ENCODE results near the gene SBNO2. TPM values are rescaled to one million over a fixed set of nuclear protein-coding genes. Genes with fewer than 3 reads are reported as not detected.

SBNO2 gene
- total RNA-seq, 1 experiment from 2014 or later: 46.3 TPM

DNA sequence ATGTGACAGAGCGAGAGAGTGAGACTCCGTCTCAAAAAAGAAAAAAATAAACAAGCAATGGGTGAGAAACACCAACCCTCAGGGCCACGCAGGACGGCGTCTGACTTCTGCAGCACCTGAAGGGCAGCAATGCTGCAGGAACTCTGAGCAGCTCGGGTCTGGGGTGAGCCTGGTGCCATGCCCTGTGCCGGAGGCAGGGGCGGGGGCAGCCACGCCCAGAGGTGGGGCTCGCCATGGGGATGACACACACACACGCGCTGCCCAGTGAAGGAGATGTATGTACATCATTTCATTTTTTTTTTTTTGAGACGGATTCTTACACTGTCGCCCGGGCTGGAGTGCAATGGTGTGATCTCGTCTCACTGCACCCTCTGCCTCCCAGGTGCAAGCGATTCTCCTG is 46.0 kb downstream of the SBNO2 start:
- no CpG with 5 or more reads among the region's 17 CpGs for WGBS (ENCODE audit: extremely low coverage, insufficient read length, low lambda C conversion rate)

More for the DNA sequence above, 46.0 kb downstream of the SBNO2 start:
- no peak overlapping the region for H3K4me2 ChIP-seq (ENCODE audit: insufficient read depth, insufficient read length, low read length)
- no peak overlapping the region for H4K91ac ChIP-seq (ENCODE audit: insufficient read length, low read depth, low read length)
- H4K5ac ChIP-seq (ENCODE audit: insufficient read length, low read depth, low read length): no peak overlapping the region
- H3K9me3 ChIP-seq (ENCODE audit: control insufficient read depth, low read depth, low read length): no peaks in the 10 kb centered on the region
- DNase-seq: no peak
- no peaks in the 10 kb centered on the region; the same call in 1 of the 2 replicates for H3K79me2 ChIP-seq (ENCODE audit: insufficient read depth, low read length)
- no peak for TF ChIP-seq CTCF (conservative IDR thresholded peaks at IDR 0.05)
- no peak overlapping the region for H3K4ac ChIP-seq (ENCODE audit: low read depth, low read length)
- H3K36me3 Mint-ChIP-seq (ENCODE audit: insufficient read depth in 1 of 3, low read depth in 3 of 3): peaks cover 0 to 18% (median 17%) of the 10 kb centered on the region in 3 experiments; a peak in 4 of 7 replicates
- no peak overlapping the region for H2BK15ac ChIP-seq (ENCODE audit: low read depth, low read length)
- no peak overlapping the region for H3K18ac ChIP-seq (ENCODE audit: insufficient read length, low read depth, low read length)
- H3K4me3 Mint-ChIP-seq: no peak overlapping the region
- H3K4me1 ChIP-seq (ENCODE audit: insufficient read depth, low read length): no peaks in the 10 kb centered on the region; the same call in 1 of the 2 replicates
- no peak overlapping the region for H3T11ph ChIP-seq (ENCODE audit: low read length)
- no peak overlapping the region for H2BK20ac ChIP-seq (ENCODE audit: low read depth, low read length, poor library complexity, severe bottlenecking)
- H3K27ac Mint-ChIP-seq: no peak overlapping the region
- H3K14ac ChIP-seq (ENCODE audit: insufficient read depth, low read length): no peak overlapping the region
- no peak overlapping the region for H2BK120ac ChIP-seq (ENCODE audit: low read depth, low read length, poor library complexity, severe bottlenecking)
- H3K23ac ChIP-seq (ENCODE audit: insufficient read length, low read depth, low read length): no peak overlapping the region
- no peak overlapping the region for H3K9ac ChIP-seq (ENCODE audit: extremely low read depth, insufficient read length, low read length)
- H3K79me1 ChIP-seq (ENCODE audit: insufficient read depth, low read depth, low read length, poor library complexity, severe bottlenecking): no peaks in the 10 kb centered on the region
- H3K27me3 ChIP-seq (ENCODE audit: insufficient read depth, low read length): no peaks in the 10 kb centered on the region
- no peak overlapping the region for H2BK12ac ChIP-seq (ENCODE audit: insufficient read length, low read depth, low read length)
- H3K27ac ChIP-seq (ENCODE audit: insufficient read length, low read depth, low read length): no peak overlapping the region
- H3K4me1 Mint-ChIP-seq: peaks cover 2 to 4% of the 10 kb centered on the region in 2 experiments; a peak in 1 of 4 replicates
- no peak overlapping the region for H2AFZ ChIP-seq (ENCODE audit: low read length)
- no peaks in the 10 kb centered on the region for H3K27me3 Mint-ChIP-seq (ENCODE audit: low read depth)
- H4K20me1 ChIP-seq (ENCODE audit: control insufficient read depth, insufficient read depth, insufficient read length): no peaks in the 10 kb centered on the region
- H2AK5ac ChIP-seq (ENCODE audit: insufficient read length, low read length): no peak overlapping the region
- H2BK5ac ChIP-seq (ENCODE audit: insufficient read length, low read length): no peak overlapping the region
- H3K56ac ChIP-seq (ENCODE audit: insufficient read length, low read depth, low read length): no peak overlapping the region
- H3K23me2 ChIP-seq (ENCODE audit: insufficient read length, low read depth, low read length, poor library complexity, severe bottlenecking): no peaks in the 10 kb centered on the region
- no peaks in the 10 kb centered on the region for H3K9me3 Mint-ChIP-seq
- H4K8ac ChIP-seq (replicated peaks; ENCODE audit: insufficient read length, low read depth, low read length): no peak overlapping the region
